Measurements from ENCODE around the gene SMYD3.

GRCh38 chr1:246052603-246053002 lies 454.5 kb downstream of the SMYD3 start:
- TF ChIP-seq CTCF (IDR thresholded peaks at IDR 0.05) (no peak), POLR2A (IDR thresholded peaks at IDR 0.05) (no peak)
